Vagina (tissue), 2 donors: ENCODE measurements around the gene ALDH8A1.

Experiments used
- POLR2A ChIP-seq, 2 donors: fragments of 450-650 bp; IDR thresholded peaks; one replicate each; pipeline ENCODE4 v1.6.1; 2017; ENCODE audit warnings: antibody characterized with exemption in 2 of 2, mild to moderate bottlenecking in 2 of 2, moderate library complexity in 2 of 2
- TF ChIP-seq, protein P1 (sequence below), 3 experiments: fragments of 450-650 bp in 2 of 3; fragments of 200-600 bp in 1 of 3; sonication (generic) in 1 of 3; IDR thresholded peaks; one replicate each; pipeline ENCODE4 v1.5.1; 2017 to 2019; ENCODE audit warnings: antibody characterized with exemption in 3 of 3, mild to moderate bottlenecking in 2 of 3, moderate library complexity in 2 of 3

DNA sequence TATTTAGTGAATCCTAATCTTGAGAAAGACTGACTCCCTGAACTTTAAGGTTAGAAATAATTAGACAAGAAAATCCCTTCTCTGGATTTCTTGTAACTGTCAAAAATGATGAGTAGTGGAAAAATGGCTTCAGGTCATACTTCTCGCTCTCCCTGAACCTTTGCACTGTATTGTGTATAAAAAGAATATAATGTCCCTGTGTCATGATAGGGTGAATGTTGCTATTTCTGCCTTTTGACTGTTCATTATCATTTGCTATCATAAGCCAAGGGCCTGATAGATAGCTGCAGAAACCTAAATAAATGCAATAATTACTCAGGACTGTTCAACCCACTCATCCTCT lies 39.3 kb downstream of the ALDH8A1 start:
- TF ChIP-seq, protein P1, sequence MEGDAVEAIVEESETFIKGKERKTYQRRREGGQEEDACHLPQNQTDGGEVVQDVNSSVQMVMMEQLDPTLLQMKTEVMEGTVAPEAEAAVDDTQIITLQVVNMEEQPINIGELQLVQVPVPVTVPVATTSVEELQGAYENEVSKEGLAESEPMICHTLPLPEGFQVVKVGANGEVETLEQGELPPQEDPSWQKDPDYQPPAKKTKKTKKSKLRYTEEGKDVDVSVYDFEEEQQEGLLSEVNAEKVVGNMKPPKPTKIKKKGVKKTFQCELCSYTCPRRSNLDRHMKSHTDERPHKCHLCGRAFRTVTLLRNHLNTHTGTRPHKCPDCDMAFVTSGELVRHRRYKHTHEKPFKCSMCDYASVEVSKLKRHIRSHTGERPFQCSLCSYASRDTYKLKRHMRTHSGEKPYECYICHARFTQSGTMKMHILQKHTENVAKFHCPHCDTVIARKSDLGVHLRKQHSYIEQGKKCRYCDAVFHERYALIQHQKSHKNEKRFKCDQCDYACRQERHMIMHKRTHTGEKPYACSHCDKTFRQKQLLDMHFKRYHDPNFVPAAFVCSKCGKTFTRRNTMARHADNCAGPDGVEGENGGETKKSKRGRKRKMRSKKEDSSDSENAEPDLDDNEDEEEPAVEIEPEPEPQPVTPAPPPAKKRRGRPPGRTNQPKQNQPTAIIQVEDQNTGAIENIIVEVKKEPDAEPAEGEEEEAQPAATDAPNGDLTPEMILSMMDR (IDR thresholded peaks at IDR 0.05) = no peak
- no peak for TF ChIP-seq POLR2A (IDR thresholded peaks at IDR 0.05)
